Mucosa of descending colon (tissue), 3 donors: ENCODE measurements around the gene SLC27A1. TPM values are rescaled to one million over a fixed set of nuclear protein-coding genes. Genes with fewer than 3 reads are reported as not detected.

Source experiments
- ATAC-seq: fragments of 200-7000 bp; cut with Tn5 transposase; one replicate; pipeline ENCODE4 v1.9.1; 2020; ENCODE audit warnings: mild to moderate bottlenecking, moderate library complexity
- DNase-seq, 3 donors: peaks; one replicate each; pipeline ENCODE4 v3.0.0-alpha.2; 2020
- H3K36me3 ChIP-seq: fragments of 200-600 bp; one replicate; pipeline ENCODE4 v1.8.0; 2021; ENCODE audit warnings: low read depth, mild to moderate bottlenecking
- H3K4me1 ChIP-seq: fragments of 200-600 bp; one replicate; pipeline ENCODE4 v1.8.0; 2021; ENCODE audit warnings: low read depth, mild to moderate bottlenecking
- H3K4me3 ChIP-seq: fragments of 200-600 bp; one replicate; pipeline ENCODE4 v1.8.0; 2021; ENCODE audit warnings: mild to moderate bottlenecking
- H3K9me3 ChIP-seq: fragments of 200-600 bp; one replicate; pipeline ENCODE4 v1.8.0; 2021; ENCODE audit warnings: mild to moderate bottlenecking
- intact Hi-C, 2 donors: fragments of 100-400 bp; cut with DNase I in 1 of 2; cut with micrococcal nuclease in 1 of 2; formaldehyde crosslinking; loops; one replicate each; pipeline versions ENCODE4 v1.11.0 to v1.11.1; 2022; cut with DNase I, micrococcal nuclease
- total RNA-seq, 3 donors: library from RNA; stranded (reverse); fragmentation: NEBNext Ultra II Directional in 2 of 3; extraction: Animal tissue kit (Norgen Biotek cat#: 25700) in 2 of 3; gene quantifications; one replicate each; pipeline versions ENCODE4 v1.2.1 to v1.2.4, GENCODE V29; 2021 to 2023
- TF ChIP-seq, protein P1 (sequence below): fragments of 200-600 bp; IDR thresholded peaks from one replicate; pipeline ENCODE4 v1.8.0; 2022; ENCODE audit warnings: antibody characterized with exemption, mild to moderate bottlenecking
- donor health status: DM: no; HTN: no; CAD: no; lungs with moderate emphysema.
- donor health status: DM: no; HTN: no; CAD: no.
- donor health status: DM: no; HTN: yes; CAD: no.

The SLC27A1 gene
- total RNA-seq, 3 donors from 2014 or later = 5.7 to 17.2 (median 6.2) TPM

DNA sequence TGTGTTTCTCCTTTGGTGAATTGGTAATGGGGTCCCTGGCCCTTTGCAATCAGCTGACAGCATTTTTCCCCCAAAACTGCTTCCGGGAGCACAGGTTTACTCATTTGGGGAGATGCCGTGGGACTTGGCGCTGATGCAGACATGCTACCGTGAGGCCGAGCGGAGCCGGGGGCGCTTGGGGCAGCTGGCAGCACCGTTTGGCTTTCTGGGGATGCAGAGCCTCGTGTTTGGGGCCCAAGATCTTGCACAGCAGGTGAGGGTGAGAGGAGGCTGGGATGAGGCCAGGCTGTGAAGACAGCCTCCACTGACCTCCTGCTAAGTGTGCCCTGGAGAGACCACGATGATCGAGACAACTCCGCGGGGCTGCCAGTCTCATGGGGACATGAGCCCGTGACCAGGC, 71.7 kb downstream of the SLC27A1 start:
- Histone ChIP-seq H3K9me3 (no peaks in the 10 kb centered on the region), H3K4me1 (peaks cover 9% of the 10 kb centered on the region), H3K4me3 (no peak overlapping the region), H3K36me3 (no peaks in the 10 kb centered on the region)
- TF ChIP-seq, protein P1, sequence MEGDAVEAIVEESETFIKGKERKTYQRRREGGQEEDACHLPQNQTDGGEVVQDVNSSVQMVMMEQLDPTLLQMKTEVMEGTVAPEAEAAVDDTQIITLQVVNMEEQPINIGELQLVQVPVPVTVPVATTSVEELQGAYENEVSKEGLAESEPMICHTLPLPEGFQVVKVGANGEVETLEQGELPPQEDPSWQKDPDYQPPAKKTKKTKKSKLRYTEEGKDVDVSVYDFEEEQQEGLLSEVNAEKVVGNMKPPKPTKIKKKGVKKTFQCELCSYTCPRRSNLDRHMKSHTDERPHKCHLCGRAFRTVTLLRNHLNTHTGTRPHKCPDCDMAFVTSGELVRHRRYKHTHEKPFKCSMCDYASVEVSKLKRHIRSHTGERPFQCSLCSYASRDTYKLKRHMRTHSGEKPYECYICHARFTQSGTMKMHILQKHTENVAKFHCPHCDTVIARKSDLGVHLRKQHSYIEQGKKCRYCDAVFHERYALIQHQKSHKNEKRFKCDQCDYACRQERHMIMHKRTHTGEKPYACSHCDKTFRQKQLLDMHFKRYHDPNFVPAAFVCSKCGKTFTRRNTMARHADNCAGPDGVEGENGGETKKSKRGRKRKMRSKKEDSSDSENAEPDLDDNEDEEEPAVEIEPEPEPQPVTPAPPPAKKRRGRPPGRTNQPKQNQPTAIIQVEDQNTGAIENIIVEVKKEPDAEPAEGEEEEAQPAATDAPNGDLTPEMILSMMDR = no peak
- no peak for DNase-seq
- no peak for ATAC-seq
- intact Hi-C loops = no loop called here

DNA sequence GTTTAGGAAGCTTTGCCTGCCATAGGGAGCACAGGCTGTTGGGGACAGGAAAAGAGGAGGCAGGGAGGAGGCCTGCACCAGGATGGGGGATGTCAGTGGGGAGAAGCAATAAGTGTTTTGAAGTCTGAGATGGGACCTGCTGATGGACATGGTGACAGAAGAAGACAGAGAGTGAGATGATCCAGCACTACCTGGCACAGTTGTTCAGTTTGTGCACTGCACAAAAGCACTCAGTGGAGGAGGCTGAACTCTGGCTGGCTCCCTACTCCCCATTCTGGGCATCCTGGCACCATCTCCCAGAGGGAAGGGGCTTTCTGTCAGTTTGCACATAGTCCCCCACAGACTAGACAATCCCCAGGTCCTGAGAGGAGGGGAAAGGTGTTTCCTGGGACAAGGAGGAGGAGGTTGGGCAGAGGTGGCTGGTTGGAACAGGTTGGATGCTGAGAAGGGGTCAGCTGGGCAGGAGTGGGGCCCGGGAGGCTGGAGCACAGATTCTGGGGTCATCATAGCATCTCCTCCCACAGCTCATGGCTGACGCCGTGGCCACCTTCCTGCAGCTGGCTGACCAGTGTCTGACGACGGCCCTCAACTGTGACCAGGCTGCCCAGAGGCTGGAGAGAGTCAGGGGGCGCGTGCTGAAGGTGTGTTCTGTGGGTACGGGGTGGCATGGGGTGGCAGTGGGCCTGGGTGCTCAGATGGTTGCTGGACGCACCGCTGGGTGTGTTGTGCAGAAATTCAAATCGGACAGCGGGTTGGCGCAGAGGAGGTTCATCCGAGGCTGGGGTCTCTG, 72.7 kb downstream of the SLC27A1 start:
- H3K36me3 ChIP-seq = no peaks in the 10 kb centered on the region
- TF ChIP-seq, protein P1 = no peak
- ATAC-seq = no peak
- no peak overlapping the region for H3K4me3 ChIP-seq
- intact Hi-C loops = no loop called here
- no peaks in the 10 kb centered on the region for H3K9me3 ChIP-seq
- DNase-seq = no peak
- peaks cover 9% of the 10 kb centered on the region for H3K4me1 ChIP-seq

DNA sequence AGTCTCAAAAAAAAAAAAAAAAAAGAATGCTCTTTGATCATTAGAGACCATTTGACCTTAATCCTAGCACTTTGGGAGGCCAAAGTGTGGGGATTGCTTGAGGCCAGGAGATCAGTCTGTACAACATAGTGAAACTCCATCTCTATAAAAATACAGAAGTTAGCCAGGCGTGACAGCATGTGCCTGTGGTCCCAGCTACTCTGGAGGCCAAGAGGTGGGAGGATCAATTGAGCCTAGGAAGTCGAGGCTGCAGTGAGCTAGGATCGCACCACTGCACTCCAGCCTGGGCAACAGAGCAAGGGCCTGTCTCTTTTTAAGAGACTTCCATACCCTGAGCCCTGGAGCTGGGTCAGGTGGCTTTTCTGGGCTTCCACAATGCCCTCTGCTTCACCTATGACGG, 73.7 kb downstream of the SLC27A1 start:
- TF ChIP-seq, protein P1 = no peak

DNA sequence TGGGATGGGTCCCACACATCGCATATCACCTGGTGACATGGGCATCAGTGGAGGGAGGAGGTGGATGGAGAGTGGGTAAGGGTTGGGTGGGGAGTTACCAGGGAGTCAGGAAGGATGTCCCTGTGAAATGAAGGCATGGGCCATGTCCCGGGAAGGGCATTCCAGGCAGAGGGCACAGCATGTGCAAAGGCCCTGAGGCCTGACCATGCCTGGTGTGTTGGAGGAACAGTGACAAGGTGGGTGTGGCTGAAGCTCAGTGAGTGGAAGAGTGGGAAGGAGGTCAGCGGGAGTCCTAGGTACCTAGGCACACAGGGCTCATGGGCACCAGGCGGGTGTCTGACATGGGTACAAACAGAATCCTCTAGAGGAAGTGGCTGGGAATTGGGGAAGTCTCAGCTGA, 74.1 kb downstream of the SLC27A1 start:
- DNase-seq (no peak), ATAC-seq (no peak)
- intact Hi-C loops = no loop called here
- H3K4me3 ChIP-seq = no peak overlapping the region
- peaks cover 2% of the 10 kb centered on the region for H3K4me1 ChIP-seq
- TF ChIP-seq, protein P1 = no peak
- no peaks in the 10 kb centered on the region for H3K9me3 ChIP-seq
- H3K36me3 ChIP-seq = no peaks in the 10 kb centered on the region

More for the DNA sequence above, 73.7 kb downstream of the SLC27A1 start:
- intact Hi-C loops = no loop called here
- Histone ChIP-seq H3K36me3 (no peaks in the 10 kb centered on the region), H3K9me3 (no peaks in the 10 kb centered on the region), H3K4me3 (no peak overlapping the region), H3K4me1 (peaks cover 6% of the 10 kb centered on the region)
- ATAC-seq = no peak
- no peak for DNase-seq

DNA sequence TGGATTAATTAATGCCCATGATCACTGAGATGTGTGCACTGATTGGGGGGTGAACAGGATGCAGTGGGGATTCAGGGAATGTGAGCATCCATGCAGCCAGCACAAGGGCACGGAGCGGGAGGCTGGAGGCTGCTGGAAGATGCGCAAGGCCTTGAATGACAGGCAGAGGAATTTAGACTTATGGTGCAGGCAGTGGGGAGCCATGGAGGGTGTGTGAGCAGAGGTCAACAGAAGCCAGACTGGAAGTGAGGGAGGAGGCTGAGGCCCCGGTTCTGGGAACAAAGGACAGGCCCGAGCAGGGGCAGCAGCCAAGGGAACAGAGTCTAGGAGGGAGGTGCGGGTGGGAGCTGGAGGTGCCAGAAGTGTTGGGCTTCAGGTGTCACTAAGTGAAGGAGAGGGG, 77.8 kb downstream of the SLC27A1 start:
- intact Hi-C loops = no loop called here
- no peaks in the 10 kb centered on the region for H3K9me3 ChIP-seq
- no peak overlapping the region for H3K4me3 ChIP-seq
- no peak for ATAC-seq
- no peak for DNase-seq
- H3K36me3 ChIP-seq = no peaks in the 10 kb centered on the region
- H3K4me1 ChIP-seq = no peaks in the 10 kb centered on the region
- TF ChIP-seq, protein P1 = no peak
